ENCODE measurements around the gene MOGAT1. TPM values are rescaled to one million over a fixed set of nuclear protein-coding genes. Genes with fewer than 3 reads are reported as not detected.

MOGAT1 gene
- total RNA-seq, 1 experiment from 2014 or later: not detected

DNA sequence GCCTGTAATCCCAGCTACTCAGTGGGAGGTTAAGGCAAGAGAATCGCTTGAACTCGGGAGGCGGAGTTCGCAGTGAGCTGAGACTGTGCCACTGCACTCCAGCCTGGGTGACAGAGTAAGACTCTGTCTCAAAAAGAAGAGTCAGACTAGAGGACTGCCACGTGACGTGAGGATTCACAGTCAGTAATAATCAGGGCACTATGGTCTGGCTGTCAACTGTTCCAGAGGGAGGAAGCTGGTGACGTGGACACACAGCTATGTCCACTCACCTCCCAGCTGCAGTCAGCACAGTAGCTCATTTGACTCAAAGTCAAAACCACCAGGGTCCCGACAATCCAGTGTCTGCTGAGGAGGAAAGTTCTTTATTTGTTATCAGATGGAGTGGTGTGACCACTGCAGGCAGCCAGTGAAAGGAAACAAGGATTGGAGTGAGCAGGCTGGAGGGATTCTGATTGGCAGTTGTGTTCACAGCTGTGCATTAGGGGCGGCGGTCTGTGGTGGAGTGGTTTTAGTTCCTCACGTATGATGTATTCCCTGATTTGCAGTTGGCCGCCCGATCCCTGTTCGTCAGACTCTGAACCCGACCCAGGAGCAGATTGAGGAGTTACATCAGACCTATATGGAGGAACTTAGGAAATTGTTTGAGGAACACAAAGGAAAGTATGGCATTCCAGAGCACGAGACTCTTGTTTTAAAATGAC is 37.9 kb downstream of the MOGAT1 start:
- H3K27me3 ChIP-seq (ENCODE audit: control insufficient read depth, insufficient read depth, low read length): no peaks in the 10 kb centered on the region
- H3K27ac ChIP-seq (ENCODE audit: low read length): no peak overlapping the region
- ChIA-PET CTCF (interaction anchor here (0.5 to 1.3 kb wide), 4 partner anchors 19 to 230 kb away, joined by 5 read pairs; no protein-coding TSS in a partner anchor), POLR2A (interaction anchor here (0.6 to 0.7 kb wide), 2 partner anchors 48 to 52 kb away, joined by 3 to 5 read pairs; no protein-coding TSS in a partner anchor)
- peak overlapping the region; percentile 6 to 31; a peak in 3 of 4 replicates for H3K4me3 ChIP-seq (ENCODE audit: low read depth in 2 of 2, low read length in 2 of 2)
- no peaks in the 10 kb centered on the region for H3K9me3 ChIP-seq (ENCODE audit: control insufficient read depth, insufficient read depth, low read depth, low read length)
- H3K4me1 ChIP-seq (ENCODE audit: control insufficient read depth, insufficient read depth, low read length): peaks cover 2% of the 10 kb centered on the region; the same call in 1 of the 2 replicates
- TF ChIP-seq REST (IDR thresholded peaks at IDR 0.05; ENCODE audit: insufficient read depth in 1 of 2, low read depth in 2 of 2, low read length in 1 of 2): no peak
- TF ChIP-seq POLR2AphosphoS5 (IDR thresholded peaks at IDR 0.05; ENCODE audit: low read depth, low read length): no peak
- no peak for TF ChIP-seq SIN3A (IDR thresholded peaks at IDR 0.05; ENCODE audit: borderline replicate concordance, insufficient read depth, low read depth, low read length)
- TF ChIP-seq, protein P1, sequence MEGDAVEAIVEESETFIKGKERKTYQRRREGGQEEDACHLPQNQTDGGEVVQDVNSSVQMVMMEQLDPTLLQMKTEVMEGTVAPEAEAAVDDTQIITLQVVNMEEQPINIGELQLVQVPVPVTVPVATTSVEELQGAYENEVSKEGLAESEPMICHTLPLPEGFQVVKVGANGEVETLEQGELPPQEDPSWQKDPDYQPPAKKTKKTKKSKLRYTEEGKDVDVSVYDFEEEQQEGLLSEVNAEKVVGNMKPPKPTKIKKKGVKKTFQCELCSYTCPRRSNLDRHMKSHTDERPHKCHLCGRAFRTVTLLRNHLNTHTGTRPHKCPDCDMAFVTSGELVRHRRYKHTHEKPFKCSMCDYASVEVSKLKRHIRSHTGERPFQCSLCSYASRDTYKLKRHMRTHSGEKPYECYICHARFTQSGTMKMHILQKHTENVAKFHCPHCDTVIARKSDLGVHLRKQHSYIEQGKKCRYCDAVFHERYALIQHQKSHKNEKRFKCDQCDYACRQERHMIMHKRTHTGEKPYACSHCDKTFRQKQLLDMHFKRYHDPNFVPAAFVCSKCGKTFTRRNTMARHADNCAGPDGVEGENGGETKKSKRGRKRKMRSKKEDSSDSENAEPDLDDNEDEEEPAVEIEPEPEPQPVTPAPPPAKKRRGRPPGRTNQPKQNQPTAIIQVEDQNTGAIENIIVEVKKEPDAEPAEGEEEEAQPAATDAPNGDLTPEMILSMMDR (IDR thresholded peaks at IDR 0.05): no peak
- TF ChIP-seq TCF7L2 (IDR thresholded peaks at IDR 0.05; ENCODE audit: low read depth, low read length): no peak
- BruUV-seq (replicated peaks): no TSS peak
- DNase-seq (ENCODE audit: low read depth, low spot score) (peak; percentile 60), ATAC-seq (peak; percentile 86)
- no peaks in the 10 kb centered on the region for H3K36me3 ChIP-seq (ENCODE audit: control insufficient read depth, insufficient read depth, low read length)
- intact Hi-C loops (cut with micrococcal nuclease; ENCODE audit: unreplicated experiment) (no loop called here), in situ Hi-C loops (cut with HindIII; ENCODE audit: low pct_unique_long_range_greater_than_20kb, low sequenced_read_pairs) (no loop called here)

DNA sequence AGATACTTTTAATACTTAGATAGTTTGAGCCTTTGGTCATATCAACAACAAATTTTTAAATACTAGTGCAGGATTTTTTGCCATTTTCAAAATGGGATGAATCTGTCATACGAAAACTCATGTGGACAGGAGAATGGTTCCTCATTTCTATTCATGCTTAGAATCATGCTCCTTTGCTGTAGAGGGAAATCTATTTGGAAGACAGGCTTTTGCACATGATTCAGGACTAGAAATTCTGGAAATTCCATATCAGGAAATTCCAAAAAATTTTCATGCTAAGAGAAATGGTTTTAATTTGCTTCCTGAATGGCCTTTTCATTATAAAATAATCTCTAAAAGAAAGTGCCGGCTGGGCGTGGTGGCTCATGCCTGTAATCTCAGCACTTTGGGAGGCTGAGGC is 39.3 kb downstream of the MOGAT1 start:
- TF ChIP-seq POLR2AphosphoS5 (IDR thresholded peaks at IDR 0.05; ENCODE audit: low read depth, low read length): no peak
- TF ChIP-seq, protein P1 (IDR thresholded peaks at IDR 0.05): no peak
- TF ChIP-seq TCF7L2 (IDR thresholded peaks at IDR 0.05; ENCODE audit: low read depth, low read length): no peak
- TF ChIP-seq SIN3A (IDR thresholded peaks at IDR 0.05; ENCODE audit: borderline replicate concordance, insufficient read depth, low read depth, low read length): no peak
- TF ChIP-seq REST (IDR thresholded peaks at IDR 0.05; ENCODE audit: insufficient read depth in 1 of 2, low read depth in 2 of 2, low read length in 1 of 2): no peak
- H3K4me3 ChIP-seq (ENCODE audit: low read depth in 2 of 2, low read length in 2 of 2): no peak overlapping the region
- ChIA-PET CTCF (no interaction called here), POLR2A (no interaction called here)
- no peaks in the 10 kb centered on the region for H3K9me3 ChIP-seq (ENCODE audit: control insufficient read depth, insufficient read depth, low read depth, low read length)
- no peak for DNase-seq (ENCODE audit: low read depth, low spot score)
- H3K4me1 ChIP-seq (ENCODE audit: control insufficient read depth, insufficient read depth, low read length): peaks cover 2% of the 10 kb centered on the region; the same call in 1 of the 2 replicates
- no TSS peak for BruUV-seq (replicated peaks)
- H3K27ac ChIP-seq (ENCODE audit: low read length): no peak overlapping the region
- no peaks in the 10 kb centered on the region for H3K36me3 ChIP-seq (ENCODE audit: control insufficient read depth, insufficient read depth, low read length)
- no peaks in the 10 kb centered on the region for H3K27me3 ChIP-seq (ENCODE audit: control insufficient read depth, insufficient read depth, low read length)
- in situ Hi-C loops (cut with HindIII; ENCODE audit: low pct_unique_long_range_greater_than_20kb, low sequenced_read_pairs) (no loop called here), intact Hi-C loops (cut with micrococcal nuclease; ENCODE audit: unreplicated experiment) (no loop called here)
- ATAC-seq: no peak
